WTC11 (cell line): ENCODE measurements around the gene PLEKHG5.

Source experiments
- CREB1 ChIP-seq: sonication (generic); formaldehyde crosslinking; IDR thresholded peaks from 2 replicates; pipeline ENCODE4 v1.8.0; 2023; ENCODE audit warnings: mild to moderate bottlenecking, missing genetic modification reagents
- ELF4 ChIP-seq: sonication (generic); formaldehyde crosslinking; IDR thresholded peaks from 2 replicates; pipeline ENCODE4 v1.8.1; 2022; ENCODE audit warnings: low read depth, mild to moderate bottlenecking, moderate library complexity, missing genetic modification reagents
- EMX1 ChIP-seq: fragments of 250-450 bp; sonication (Bioruptor Pico); IDR thresholded peaks from 2 replicates; pipeline ENCODE4 v1.8.0; 2021; ENCODE audit warnings: mild to moderate bottlenecking
- FOXK1 ChIP-seq: sonication (generic); formaldehyde crosslinking; IDR thresholded peaks from 2 replicates; pipeline ENCODE4 v1.8.0; 2022; ENCODE audit warnings: mild to moderate bottlenecking, moderate library complexity, missing genetic modification reagents
- GTF2I ChIP-seq: fragments of 250-450 bp; sonication (Bioruptor Pico); conservative IDR thresholded peaks from 2 replicates; pipeline ENCODE4 v1.4.0; 2021; ENCODE audit warnings: mild to moderate bottlenecking
- JAZF1 ChIP-seq: fragments of 250-450 bp; sonication (Bioruptor Pico); IDR thresholded peaks from 2 replicates; pipeline ENCODE4 v1.9.0; 2021; ENCODE audit warnings: moderate library complexity, mild to moderate bottlenecking, inconsistent platforms
- MXD4 ChIP-seq: fragments of 250-450 bp; sonication (Bioruptor Pico); IDR thresholded peaks from 2 replicates; pipeline ENCODE4 v1.8.0; 2021; ENCODE audit warnings: mild to moderate bottlenecking, moderate library complexity, borderline replicate concordance
- RELA ChIP-seq: sonication (generic); formaldehyde crosslinking; IDR thresholded peaks from 2 replicates; pipeline ENCODE4 v1.8.1; 2022; ENCODE audit warnings: missing genetic modification reagents, mild to moderate bottlenecking, borderline replicate concordance
- TF ChIP-seq, protein P1 (sequence below): fragments of 200-600 bp; IDR thresholded peaks from 2 replicates; pipeline ENCODE4 v1.8.0; 2022; ENCODE audit warnings: antibody characterized with exemption
- TF ChIP-seq, protein P2 (sequence below): sonication (generic); formaldehyde crosslinking; IDR thresholded peaks from 2 replicates; pipeline ENCODE4 v1.8.1; 2023; ENCODE audit warnings: mild to moderate bottlenecking, moderate library complexity, missing genetic modification reagents
- TF ChIP-seq, protein P3 (sequence below): sonication (generic); formaldehyde crosslinking; IDR thresholded peaks from 2 replicates; pipeline ENCODE4 v1.8.1; 2022; ENCODE audit warnings: missing genetic modification reagents, borderline replicate concordance
- TF ChIP-seq, protein P4 (sequence below): sonication (generic); formaldehyde crosslinking; IDR thresholded peaks from 2 replicates; pipeline ENCODE4 v1.8.1; 2023; ENCODE audit warnings: mild to moderate bottlenecking, missing genetic modification reagents, moderate library complexity

DNA sequence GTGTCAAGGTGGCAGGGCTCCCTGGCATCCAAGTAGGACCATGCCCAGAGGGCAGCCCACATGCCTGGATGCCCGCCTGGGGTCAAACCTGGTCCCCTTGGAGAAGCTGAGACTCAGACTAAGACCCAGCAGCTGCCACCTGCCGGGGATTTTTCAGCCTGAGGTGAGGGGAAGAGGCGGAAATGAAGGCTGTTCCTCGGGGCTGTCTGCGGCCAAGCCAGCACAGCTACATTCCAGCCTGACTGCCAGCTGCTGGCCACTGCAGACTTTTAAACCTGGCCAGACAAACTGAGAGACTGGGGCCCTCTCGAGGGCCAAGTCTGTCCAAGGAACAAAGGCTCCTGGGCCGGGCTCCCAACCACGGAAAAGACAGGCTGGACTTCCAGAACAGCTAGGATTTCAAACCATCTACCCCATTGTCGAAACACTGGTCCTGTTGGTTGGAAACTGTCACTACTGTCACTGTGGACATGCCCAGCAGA lies 21.9 kb upstream of the PLEKHG5 start:
- TF ChIP-seq GTF2I (no peak), CREB1 (CRISPR knock-in tag) (no peak), EMX1 (CRISPR knock-in tag) (no peak), ELF4 (no peak), FOXK1 (CRISPR knock-in tag) (no peak), JAZF1 (no peak), MXD4 (CRISPR knock-in tag) (no peak), RELA (CRISPR knock-in tag) (no peak)
- TF ChIP-seq, protein P1, sequence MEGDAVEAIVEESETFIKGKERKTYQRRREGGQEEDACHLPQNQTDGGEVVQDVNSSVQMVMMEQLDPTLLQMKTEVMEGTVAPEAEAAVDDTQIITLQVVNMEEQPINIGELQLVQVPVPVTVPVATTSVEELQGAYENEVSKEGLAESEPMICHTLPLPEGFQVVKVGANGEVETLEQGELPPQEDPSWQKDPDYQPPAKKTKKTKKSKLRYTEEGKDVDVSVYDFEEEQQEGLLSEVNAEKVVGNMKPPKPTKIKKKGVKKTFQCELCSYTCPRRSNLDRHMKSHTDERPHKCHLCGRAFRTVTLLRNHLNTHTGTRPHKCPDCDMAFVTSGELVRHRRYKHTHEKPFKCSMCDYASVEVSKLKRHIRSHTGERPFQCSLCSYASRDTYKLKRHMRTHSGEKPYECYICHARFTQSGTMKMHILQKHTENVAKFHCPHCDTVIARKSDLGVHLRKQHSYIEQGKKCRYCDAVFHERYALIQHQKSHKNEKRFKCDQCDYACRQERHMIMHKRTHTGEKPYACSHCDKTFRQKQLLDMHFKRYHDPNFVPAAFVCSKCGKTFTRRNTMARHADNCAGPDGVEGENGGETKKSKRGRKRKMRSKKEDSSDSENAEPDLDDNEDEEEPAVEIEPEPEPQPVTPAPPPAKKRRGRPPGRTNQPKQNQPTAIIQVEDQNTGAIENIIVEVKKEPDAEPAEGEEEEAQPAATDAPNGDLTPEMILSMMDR: no peak
- TF ChIP-seq, protein P2, sequence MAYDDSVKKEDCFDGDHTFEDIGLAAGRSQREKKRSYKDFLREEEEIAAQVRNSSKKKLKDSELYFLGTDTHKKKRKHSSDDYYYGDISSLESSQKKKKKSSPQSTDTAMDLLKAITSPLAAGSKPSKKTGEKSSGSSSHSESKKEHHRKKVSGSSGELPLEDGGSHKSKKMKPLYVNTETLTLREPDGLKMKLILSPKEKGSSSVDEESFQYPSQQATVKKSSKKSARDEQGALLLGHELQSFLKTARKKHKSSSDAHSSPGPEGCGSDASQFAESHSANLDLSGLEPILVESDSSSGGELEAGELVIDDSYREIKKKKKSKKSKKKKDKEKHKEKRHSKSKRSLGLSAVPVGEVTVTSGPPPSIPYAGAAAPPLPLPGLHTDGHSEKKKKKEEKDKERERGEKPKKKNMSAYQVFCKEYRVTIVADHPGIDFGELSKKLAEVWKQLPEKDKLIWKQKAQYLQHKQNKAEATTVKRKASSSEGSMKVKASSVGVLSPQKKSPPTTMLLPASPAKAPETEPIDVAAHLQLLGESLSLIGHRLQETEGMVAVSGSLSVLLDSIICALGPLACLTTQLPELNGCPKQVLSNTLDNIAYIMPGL: no peak
- TF ChIP-seq, protein P3, sequence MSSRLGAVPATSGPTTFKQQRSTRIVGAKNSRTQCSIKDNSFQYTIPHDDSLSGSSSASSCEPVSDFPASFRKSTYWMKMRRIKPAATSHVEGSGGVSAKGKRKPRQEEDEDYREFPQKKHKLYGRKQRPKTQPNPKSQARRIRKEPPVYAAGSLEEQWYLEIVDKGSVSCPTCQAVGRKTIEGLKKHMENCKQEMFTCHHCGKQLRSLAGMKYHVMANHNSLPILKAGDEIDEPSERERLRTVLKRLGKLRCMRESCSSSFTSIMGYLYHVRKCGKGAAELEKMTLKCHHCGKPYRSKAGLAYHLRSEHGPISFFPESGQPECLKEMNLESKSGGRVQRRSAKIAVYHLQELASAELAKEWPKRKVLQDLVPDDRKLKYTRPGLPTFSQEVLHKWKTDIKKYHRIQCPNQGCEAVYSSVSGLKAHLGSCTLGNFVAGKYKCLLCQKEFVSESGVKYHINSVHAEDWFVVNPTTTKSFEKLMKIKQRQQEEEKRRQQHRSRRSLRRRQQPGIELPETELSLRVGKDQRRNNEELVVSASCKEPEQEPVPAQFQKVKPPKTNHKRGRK (CRISPR knock-in tag): no peak
- TF ChIP-seq, protein P4, sequence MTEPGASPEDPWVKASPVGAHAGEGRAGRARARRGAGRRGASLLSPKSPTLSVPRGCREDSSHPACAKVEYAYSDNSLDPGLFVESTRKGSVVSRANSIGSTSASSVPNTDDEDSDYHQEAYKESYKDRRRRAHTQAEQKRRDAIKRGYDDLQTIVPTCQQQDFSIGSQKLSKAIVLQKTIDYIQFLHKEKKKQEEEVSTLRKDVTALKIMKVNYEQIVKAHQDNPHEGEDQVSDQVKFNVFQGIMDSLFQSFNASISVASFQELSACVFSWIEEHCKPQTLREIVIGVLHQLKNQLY: no peak
